ENCODE measurements around the gene IRS2.

- no peak for TF ChIP-seq POLR2A (IDR thresholded peaks at IDR 0.05; ENCODE audit: low read depth, low read length)
- no peak for TF ChIP-seq POLR2AphosphoS5 (IDR thresholded peaks at IDR 0.05; ENCODE audit: low read depth, low read length)
These were observed 25.4 kb downstream of the IRS2 start for GRCh38 chr13:109760951-109761350.
